ENCODE data around the gene PTPRN2.

The PTPRN2 gene

DNA sequence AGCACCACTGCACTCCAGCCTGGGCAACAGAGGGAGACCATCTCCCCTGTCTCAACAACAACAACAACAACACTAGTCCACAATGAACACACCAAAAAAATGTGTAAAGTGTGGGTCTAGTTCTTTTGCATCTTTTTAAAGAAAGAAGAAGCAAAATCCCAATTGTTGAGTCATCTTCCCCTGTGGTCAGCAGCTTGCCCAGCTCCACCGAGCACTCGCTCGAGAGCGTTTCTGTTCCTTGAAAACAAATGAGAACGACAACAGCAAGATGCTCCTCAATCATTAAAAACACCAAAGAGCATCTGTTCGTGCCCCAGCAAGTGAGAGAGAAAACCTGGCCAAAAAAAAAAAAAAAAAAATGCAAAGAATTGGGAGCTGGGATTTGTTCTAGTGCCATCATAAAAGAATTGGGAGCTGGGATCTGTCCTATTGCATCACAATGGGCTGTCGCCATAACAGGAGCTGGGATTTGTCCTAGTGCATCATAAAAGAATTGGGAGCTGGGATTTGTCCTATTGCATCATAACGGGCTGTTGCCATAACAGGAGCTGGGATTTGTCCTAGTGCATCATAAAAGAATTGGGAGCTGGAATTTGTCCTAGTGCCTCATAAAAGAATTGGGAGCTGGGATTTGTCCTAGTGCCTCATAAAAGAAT, 118.1 kb downstream of the PTPRN2 start:
- DNase-seq (ENCODE audit: low read depth): peak; percentile 74
- no peak overlapping the region for H3K4me3 ChIP-seq (ENCODE audit: low read depth, low read length)
- TF ChIP-seq POLR2A (IDR thresholded peaks at IDR 0.05; ENCODE audit: extremely low read depth, insufficient read length) (no peak), MYC (IDR thresholded peaks at IDR 0.05; ENCODE audit: low read depth, low read length) (no peak)
- TF ChIP-seq, protein P1, sequence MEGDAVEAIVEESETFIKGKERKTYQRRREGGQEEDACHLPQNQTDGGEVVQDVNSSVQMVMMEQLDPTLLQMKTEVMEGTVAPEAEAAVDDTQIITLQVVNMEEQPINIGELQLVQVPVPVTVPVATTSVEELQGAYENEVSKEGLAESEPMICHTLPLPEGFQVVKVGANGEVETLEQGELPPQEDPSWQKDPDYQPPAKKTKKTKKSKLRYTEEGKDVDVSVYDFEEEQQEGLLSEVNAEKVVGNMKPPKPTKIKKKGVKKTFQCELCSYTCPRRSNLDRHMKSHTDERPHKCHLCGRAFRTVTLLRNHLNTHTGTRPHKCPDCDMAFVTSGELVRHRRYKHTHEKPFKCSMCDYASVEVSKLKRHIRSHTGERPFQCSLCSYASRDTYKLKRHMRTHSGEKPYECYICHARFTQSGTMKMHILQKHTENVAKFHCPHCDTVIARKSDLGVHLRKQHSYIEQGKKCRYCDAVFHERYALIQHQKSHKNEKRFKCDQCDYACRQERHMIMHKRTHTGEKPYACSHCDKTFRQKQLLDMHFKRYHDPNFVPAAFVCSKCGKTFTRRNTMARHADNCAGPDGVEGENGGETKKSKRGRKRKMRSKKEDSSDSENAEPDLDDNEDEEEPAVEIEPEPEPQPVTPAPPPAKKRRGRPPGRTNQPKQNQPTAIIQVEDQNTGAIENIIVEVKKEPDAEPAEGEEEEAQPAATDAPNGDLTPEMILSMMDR (IDR thresholded peaks at IDR 0.05; ENCODE audit: low read depth, low read length): no peak
- TF ChIP-seq, protein P2, sequence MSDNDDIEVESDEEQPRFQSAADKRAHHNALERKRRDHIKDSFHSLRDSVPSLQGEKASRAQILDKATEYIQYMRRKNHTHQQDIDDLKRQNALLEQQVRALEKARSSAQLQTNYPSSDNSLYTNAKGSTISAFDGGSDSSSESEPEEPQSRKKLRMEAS (IDR thresholded peaks at IDR 0.05; ENCODE audit: low read depth, low read length): no peak

DNA sequence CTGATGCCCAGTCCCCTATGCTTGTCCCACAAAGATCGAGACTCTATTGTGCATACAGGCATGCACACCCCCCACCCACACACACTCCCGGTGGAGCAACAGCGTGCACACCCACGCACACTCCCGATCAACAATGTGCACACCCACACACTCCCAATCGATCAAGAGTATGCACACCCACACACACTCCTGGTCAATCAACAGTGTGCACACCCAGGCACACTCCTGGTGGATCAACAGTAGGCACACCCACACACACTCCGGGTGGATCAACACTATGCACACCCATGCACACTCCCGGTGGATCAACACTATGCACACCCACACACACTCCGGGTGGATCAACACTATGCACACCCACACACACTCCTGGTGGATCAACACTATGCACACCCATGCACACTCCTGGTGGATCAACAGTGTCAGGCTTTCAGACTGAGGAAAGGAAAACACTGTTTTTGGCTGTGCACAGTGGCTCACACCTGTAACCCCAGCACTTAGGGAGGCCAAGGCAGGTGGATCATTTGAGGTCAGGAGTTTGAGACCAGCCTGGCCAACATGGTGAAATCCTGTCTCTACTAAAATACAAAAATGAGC, 118.8 kb downstream of the PTPRN2 start:
- TF ChIP-seq POLR2A (IDR thresholded peaks at IDR 0.05; ENCODE audit: extremely low read depth, insufficient read length) (no peak), MYC (IDR thresholded peaks at IDR 0.05; ENCODE audit: low read depth, low read length) (no peak)
- TF ChIP-seq, protein P1 (IDR thresholded peaks at IDR 0.05; ENCODE audit: low read depth, low read length): no peak
- TF ChIP-seq, protein P2 (IDR thresholded peaks at IDR 0.05; ENCODE audit: low read depth, low read length): no peak
- no peak for DNase-seq (ENCODE audit: low read depth)
- H3K4me3 ChIP-seq (ENCODE audit: low read depth, low read length): no peak overlapping the region

DNA sequence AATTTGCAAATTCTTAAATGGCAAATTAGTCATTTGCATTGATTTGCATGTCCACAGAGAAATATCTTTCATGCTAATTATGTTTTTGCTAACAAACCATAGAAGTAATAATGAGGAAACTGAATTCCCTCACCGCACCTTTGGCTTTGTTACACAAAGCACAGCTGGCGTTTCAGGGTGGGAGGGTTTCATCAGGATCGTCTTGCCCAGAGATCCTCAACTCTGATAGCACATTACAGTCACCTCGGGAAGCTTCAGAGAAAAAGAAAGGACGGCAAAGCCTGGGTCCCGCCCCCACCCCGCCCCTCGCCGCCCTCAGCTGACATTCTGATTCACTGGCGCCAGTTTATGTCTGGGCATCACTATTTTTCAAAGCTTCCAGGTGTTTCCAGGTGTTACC, 119.4 kb downstream of the PTPRN2 start:
- DNase-seq (ENCODE audit: low read depth): no peak
- no peak overlapping the region for H3K4me3 ChIP-seq (ENCODE audit: low read depth, low read length)
- no peak for TF ChIP-seq MYC (IDR thresholded peaks at IDR 0.05; ENCODE audit: low read depth, low read length)
- TF ChIP-seq, protein P2 (IDR thresholded peaks at IDR 0.05; ENCODE audit: low read depth, low read length): no peak
- TF ChIP-seq, protein P1 (IDR thresholded peaks at IDR 0.05; ENCODE audit: low read depth, low read length): no peak
- TF ChIP-seq POLR2A (IDR thresholded peaks at IDR 0.05; ENCODE audit: extremely low read depth, insufficient read length): no peak

DNA sequence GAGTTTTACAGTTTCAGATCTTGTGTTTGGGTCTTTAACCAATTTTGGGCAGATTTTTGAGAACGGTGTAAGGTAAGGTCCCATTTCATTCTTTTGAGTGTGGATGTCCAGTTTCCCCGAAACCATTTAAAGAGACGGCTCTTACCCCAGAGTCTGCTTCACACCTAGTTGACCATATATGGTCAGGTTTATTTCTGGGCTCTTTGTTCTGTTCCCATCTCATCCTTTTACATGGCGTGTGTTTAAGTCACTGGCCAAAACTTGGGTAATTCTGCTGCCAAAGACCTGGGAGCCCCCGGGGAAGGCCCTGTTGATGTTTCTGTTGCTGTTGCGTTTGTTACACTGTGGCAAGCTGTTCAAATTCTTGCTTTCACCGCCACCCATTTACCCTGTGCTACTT, 120.1 kb downstream of the PTPRN2 start:
- no peak for TF ChIP-seq MYC (IDR thresholded peaks at IDR 0.05; ENCODE audit: low read depth, low read length)
- TF ChIP-seq POLR2A (IDR thresholded peaks at IDR 0.05; ENCODE audit: extremely low read depth, insufficient read length): no peak
- TF ChIP-seq, protein P1 (IDR thresholded peaks at IDR 0.05; ENCODE audit: low read depth, low read length): no peak
- TF ChIP-seq, protein P2 (IDR thresholded peaks at IDR 0.05; ENCODE audit: low read depth, low read length): no peak
- DNase-seq (ENCODE audit: low read depth): no peak
- no peak overlapping the region for H3K4me3 ChIP-seq (ENCODE audit: low read depth, low read length)

DNA sequence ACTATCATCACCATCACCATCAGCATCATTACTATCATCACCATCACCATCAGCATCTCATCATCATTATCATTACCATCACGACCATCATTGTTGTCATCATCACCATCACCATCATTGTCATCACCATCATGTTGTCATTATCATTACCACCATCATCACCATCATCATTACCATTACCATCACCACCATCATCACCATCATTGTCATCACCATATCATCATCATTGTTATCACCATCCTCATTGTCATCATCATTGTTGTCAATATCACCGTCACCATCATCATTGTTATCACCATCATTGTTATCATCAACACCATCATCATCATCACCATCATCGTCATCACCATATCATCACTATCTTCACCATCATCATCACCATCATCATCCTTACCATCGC, 124.3 kb downstream of the PTPRN2 start:
- no peak overlapping the region for H3K4me3 ChIP-seq (ENCODE audit: low read depth, low read length)
- no peak for DNase-seq (ENCODE audit: low read depth)
- TF ChIP-seq, protein P2 (IDR thresholded peaks at IDR 0.05; ENCODE audit: low read depth, low read length): no peak
- TF ChIP-seq, protein P1 (IDR thresholded peaks at IDR 0.05; ENCODE audit: low read depth, low read length): no peak
- TF ChIP-seq MYC (IDR thresholded peaks at IDR 0.05; ENCODE audit: low read depth, low read length) (no peak), POLR2A (IDR thresholded peaks at IDR 0.05; ENCODE audit: extremely low read depth, insufficient read length) (no peak)
